HG03103 (cell line): ENCODE data around the gene KITLG.
A peak's percentile ranks its signal among the peaks of the same experiment; 100 is the strongest.
"Not testable (repeated sequence)": the region's sequence is repeated elsewhere in the genome, so short reads cannot be mapped to it uniquely, and the experiment has no call there.

Experiments used
- ATAC-seq: cut with Tn5 transposase; IDR thresholded peaks from one replicate; pipeline ENCODE4 v1.9.1; 2021; ENCODE audit warnings: low read depth; ENCODE audit not compliant: unreplicated experiment

KITLG gene

GRCh38 chr12:88580051-88580871, at the start of gene KITLG:
Gene KITLG, minus strand, starts transcription at chr12:88580471. Its CDS starts 193 bp downstream, at chr12:88580278.
- ATAC-seq = peak; percentile 66

DNA sequence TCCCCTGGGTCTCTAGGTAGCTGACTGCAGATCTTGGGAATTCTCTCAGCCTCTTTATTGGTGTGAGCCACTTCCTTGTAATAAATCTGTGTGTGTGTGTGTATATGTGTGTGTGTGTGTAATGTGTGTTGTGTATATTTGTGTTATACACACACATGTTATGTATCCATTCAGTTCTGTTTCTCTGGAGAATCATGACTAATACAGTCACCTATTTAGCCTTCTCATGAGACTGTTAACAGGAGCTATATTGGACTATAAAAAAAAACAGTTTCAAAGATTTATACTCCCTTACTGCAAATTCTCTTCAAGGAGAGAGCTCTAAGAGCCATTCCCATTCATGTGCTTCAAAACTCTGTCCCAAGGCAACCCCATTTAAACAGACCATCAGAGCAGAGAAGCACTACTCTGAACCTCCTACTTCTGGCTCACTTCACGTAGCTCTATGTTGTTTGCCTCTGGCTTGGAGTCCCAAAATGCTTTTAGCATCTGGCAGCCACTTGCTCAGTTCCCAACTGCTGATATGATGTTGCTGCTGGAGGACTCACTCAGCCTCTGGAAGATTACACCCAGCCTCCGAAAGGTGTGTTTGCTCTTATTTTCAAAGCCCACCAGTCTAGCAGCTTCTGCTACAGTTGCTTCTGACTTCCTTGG, 48.7 kb upstream of the KITLG start:
- ATAC-seq = no peak

DNA sequence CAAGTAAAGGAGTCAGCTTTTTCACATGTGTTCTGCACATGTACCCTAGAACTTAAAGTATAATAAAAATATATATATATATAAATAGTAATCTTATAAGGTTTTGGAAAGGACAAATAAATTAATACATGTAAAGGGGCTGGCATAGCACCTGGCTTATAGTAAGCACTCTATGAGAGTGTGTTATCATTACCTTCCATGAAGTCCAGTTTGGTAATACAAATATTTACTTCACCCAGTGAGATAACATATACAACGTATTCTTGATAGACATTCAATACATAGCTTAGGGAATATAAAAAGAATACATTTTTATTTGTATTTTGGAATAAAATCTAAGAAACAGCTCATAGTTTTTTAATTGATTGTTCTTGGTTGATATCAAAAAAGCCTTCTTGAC, 47.8 kb upstream of the KITLG start:
- ATAC-seq = not testable (repeated sequence)

DNA sequence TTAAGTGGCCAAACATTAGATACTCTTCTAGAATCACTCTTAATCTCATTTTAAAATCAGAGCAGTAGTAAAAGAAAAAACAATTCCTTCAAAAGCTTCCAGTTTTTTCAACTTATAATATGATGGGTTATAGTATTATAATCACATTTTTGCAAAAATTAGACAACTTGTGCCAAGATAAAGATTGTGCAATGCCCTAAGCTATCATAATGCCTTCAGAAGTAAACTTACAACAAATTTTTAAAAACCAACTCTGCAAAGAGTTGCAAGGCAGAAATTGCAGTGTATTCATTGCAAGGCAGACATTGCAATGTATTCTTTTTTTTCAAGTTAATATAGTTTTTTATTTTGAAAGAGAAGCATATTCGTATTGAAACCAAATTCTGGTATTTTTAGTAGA, 47.2 kb upstream of the KITLG start:
- no peak for ATAC-seq

GRCh38 chr12:88625356-88625755, 45.1 kb upstream of the KITLG start:
- ATAC-seq = no peak

DNA sequence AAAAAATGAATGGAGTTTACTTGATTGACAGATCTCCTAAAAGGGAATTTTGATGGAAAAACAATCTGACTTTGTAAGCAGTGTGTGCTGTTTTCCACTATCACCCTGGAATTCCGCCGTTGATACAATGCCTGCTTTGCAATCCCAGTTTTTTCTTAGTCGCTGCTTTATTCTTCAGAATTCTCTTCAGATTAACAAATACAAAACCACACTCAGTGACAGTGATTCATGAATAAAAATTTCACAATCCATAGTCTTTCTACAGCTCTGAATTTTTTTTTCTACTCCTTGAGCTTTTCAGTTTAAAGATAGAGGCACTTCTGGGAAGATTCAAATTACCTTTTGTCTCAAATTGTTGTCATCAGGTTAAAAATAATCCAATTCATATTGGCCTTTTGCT, 44.6 kb upstream of the KITLG start:
- no peak for ATAC-seq

DNA sequence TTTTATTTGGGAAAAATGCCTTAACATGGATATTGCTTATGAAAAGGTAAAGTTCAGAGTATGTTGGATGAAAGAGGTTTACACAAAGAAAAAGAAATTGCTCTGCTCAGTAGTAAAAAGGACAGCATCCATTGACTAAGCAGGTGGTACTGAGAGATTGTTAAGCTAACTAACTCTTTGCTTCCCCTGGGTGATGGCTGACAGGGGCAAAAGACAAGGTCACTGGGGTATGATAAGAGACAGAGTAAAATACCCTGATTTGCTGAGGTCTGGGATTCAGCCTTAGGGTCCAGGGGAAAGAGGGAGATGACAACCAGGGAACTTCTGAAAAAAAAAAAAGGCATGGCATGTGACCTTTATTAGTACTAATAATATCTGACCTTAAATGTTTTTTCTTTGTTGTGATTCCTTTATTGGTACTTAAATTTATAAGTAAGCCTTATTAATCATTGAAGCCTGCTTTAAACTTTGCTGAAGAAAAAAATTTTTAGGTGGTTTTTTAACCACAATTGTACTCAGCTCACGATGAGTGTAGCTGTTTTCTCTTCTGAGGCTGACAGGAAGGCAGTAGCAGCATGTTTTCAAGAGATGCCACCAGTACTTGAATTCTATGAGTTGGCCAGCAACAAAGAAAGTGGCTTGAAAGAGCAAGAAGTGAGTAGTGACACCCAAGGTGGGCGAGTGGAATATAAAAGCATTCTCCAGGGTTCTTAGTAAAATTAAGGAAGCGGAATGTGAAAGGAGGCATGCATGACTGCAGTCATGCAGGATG, 43.7 kb upstream of the KITLG start:
- no peak for ATAC-seq

- ATAC-seq = no peak
These were observed 37.1 kb upstream of the KITLG start for GRCh38 chr12:88617352-88617751.

GRCh38 chr12:88615490-88615889, 35.2 kb upstream of the KITLG start:
- ATAC-seq = no peak

DNA sequence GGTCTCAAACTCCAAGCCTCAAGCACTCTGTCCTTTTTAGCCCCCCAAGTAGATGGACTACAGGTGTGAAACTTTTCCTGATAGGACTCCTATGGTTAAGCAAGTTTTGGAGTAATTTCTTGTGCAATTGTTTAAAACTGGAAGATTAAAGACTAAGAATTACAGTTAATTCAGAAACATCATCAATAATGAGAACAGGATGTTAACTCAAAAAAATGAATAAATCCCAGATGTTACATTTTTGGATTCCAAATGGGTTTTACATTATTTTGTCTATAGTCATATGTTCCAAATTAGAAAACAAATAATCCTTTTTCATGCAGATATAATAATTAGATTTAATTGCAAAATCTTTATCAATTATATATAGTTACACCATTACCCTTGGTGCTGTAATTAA, 24.4 kb upstream of the KITLG start:
- ATAC-seq = no peak

GRCh38 chr12:88600272-88600671, 20.0 kb upstream of the KITLG start:
- no peak for ATAC-seq

- ATAC-seq = no peak
These were observed 17.1 kb upstream of the KITLG start for GRCh38 chr12:88597365-88597764.

GRCh38 chr12:88595697-88596096, 15.4 kb upstream of the KITLG start:
- no peak for ATAC-seq

DNA sequence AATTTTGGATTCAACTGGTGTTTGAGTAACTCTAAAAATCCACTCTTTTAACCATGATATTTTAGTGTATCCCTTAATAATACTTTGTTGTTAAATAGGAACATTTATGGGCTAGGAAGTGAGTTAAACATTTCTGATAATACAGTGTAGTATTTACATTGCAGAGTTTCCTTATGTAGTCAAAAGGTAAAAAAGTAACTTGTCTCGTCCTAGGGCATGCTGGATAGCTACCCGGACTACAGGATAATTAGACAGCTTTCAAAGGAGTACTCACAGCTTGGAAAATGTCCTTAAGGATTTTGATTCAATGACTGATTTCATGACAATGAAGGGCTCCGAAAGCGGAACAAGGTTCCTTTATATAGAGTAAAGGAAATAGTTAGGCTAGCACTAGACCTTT, 14.5 kb upstream of the KITLG start:
- no peak for ATAC-seq

DNA sequence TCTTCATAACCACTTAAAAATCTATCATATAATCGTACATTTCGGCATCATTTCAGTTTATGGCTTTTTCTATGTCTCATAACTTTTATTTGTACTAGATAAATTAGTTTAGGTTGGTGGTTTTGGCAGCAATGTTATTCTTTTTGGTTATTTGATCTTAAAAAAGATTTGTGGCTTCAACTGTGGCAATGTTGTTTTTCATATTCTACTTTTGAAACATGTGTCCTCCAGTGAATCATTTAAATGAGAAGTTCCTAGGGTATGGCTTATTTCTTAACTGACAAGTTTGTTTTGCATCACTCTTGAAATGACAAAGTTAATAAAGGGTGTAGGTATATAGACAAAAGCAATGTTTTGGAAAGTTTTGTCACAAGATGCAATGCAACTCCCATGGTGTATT, 11.1 kb upstream of the KITLG start:
- ATAC-seq = no peak

DNA sequence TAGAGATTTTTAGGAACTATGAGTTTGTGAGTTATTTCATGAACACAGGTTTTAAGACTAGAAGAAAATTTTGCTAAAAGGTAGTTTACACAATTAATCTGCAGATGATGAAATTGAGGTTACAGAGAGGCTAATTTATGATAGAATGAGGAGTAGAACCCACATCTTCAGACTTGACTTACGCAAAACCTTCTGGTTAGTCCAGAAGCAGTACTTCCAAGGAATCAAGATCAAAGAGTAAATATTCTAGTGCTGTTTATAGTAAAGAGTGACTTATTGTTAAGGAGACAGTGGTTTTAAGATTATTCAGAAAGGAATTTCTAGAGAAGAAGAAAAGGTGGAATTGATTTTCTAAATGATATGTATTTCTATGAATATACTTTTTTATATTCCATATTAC, 10.6 kb upstream of the KITLG start:
- no peak for ATAC-seq

- ATAC-seq = no peak
These were observed 4.8 kb upstream of the KITLG start for GRCh38 chr12:88585077-88585476.

DNA sequence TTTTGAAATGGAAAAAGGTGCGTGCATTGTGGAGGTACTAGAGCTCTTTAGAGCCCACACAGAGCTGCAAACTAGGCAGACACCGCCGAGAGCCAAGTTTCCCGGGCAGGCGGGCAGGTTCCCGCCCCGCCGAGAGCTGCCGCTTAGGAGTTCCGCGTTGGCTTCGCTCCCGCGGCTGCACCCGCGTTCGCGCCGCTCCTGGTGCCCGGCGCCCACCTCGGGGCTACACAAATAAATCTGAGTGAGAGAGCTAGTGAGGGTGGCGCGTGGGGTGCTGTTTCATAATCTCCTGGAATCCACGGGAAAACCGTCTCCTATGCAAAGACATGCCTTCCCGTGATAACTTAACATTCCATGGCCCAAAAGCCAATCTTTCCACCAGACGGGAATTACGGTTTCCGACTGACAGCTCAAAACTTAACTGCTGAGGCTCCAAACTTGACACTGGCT, 645 bp downstream of the KITLG start:
- ATAC-seq = no peak

GRCh38 chr12:88579161-88579517, 1.1 kb downstream of the KITLG start:
- no peak for ATAC-seq

DNA sequence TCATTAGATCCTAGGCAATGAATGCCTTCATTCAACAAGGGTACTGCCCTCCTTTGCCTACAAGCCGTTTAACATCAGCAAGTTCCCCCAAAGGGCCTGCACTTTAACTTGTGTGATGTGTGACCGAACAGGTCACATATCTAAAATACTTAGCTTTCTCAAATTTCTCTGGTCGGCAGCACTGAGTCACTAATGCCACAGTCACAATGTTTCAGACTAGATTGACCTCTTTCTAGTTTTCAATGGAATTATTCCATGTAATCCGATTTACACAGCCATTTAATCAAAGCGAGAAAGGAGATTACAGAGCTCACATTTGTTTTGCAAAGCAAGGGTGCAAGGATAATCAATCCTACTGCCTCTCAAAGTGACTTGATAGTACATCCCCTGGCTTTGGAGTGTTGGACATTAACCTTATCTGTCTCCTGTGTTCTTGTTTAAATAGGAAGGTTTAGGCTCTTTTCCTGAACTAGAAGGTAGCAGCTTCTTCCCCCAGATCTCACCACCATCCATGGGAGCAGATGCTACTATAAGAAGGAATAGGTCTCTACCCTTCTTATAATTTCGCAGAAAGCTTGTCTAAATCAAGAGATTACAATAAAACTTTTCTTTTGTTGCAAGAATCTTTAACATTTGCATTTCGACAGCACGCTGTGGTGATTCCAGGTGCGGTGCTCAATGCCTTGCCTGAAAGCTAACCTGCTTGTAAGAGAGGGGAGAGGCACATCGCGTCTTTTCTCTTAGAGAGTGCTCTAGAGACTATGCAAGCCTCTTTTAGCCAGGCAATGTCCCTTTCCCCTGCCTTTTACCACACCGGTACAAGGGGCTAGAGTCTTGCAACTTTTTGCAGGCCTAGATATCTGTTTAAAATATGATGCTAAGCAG, 1.8 kb downstream of the KITLG start:
- no peak for ATAC-seq
